GM18951 (cell line): Measurements from ENCODE around the gene SCCPDH.
"Not testable (repeated sequence)": the region's sequence is repeated elsewhere in the genome, so short reads cannot be mapped to it uniquely, and the experiment has no call there.

Source experiments
- POLR2A ChIP-seq: IDR thresholded peaks from 4 replicates; pipeline ENCODE4 v1.6.1; 2011; ENCODE audit warnings: mild to moderate bottlenecking; ENCODE audit not compliant: insufficient read length, insufficient read depth; ENCODE audit errors: extremely low read depth
- in situ Hi-C: fragments of 300-500 bp; cut with MboI; formaldehyde crosslinking; loops from one replicate; pipeline ENCODE4 v1.12.0; 2022; ENCODE audit warnings: low sequenced_read_pairs, mixed read lengths, inconsistent platforms; ENCODE audit not compliant: unreplicated experiment

Gene SCCPDH

GRCh38 chr1:246724016-246724730, at the start of gene SCCPDH:
TSS of gene SCCPDH (plus strand) at chr1:246724409. CDS start at chr1:246724423, 14 bp downstream.
- in situ Hi-C loops = no loop called here
- TF ChIP-seq POLR2A = peak; percentile 80

- no peak for TF ChIP-seq POLR2A
- in situ Hi-C loops = no loop called here
Observed at GRCh38 chr1:246677842-246678241, 46.4 kb upstream of the SCCPDH start.

GRCh38 chr1:246678816-246679793, 45.1 kb upstream of the SCCPDH start:
- in situ Hi-C loops = no loop called here
- TF ChIP-seq POLR2A = no peak

GRCh38 chr1:246679794-246680177, 44.4 kb upstream of the SCCPDH start:
- TF ChIP-seq POLR2A = no peak

GRCh38 chr1:246680190-246680589, 44.0 kb upstream of the SCCPDH start:
- in situ Hi-C loops = no loop called here

More at GRCh38 chr1:246679794-246680177, 44.4 kb upstream of the SCCPDH start:
- in situ Hi-C loops = no loop called here

GRCh38 chr1:246680696-246681130, 43.5 kb upstream of the SCCPDH start:
- in situ Hi-C loops = no loop called here
- no peak for TF ChIP-seq POLR2A

More at GRCh38 chr1:246680190-246680589, 44.0 kb upstream of the SCCPDH start:
- TF ChIP-seq POLR2A = no peak

- in situ Hi-C loops = no loop called here
- TF ChIP-seq POLR2A = no peak
Observed at GRCh38 chr1:246681900-246682895, 42.0 kb upstream of the SCCPDH start.

- in situ Hi-C loops = no loop called here
- TF ChIP-seq POLR2A = no peak
Observed at GRCh38 chr1:246683521-246683920, 40.7 kb upstream of the SCCPDH start.

GRCh38 chr1:246687002-246687401, 37.2 kb upstream of the SCCPDH start:
- TF ChIP-seq POLR2A = no peak
- in situ Hi-C loops = no loop called here

- no peak for TF ChIP-seq POLR2A
- in situ Hi-C loops = no loop called here
Observed at GRCh38 chr1:246689409-246690008, 34.7 kb upstream of the SCCPDH start.

GRCh38 chr1:246690100-246690499, 34.1 kb upstream of the SCCPDH start:
- in situ Hi-C loops = no loop called here
- TF ChIP-seq POLR2A = no peak

GRCh38 chr1:246691622-246692495, 32.4 kb upstream of the SCCPDH start:
- in situ Hi-C loops = no loop called here
- TF ChIP-seq POLR2A = no peak

- in situ Hi-C loops = not testable (repeated sequence)
Observed at GRCh38 chr1:246694213-246694895, 29.9 kb upstream of the SCCPDH start.
